Astrocyte of the spinal cord (primary cell): Measurements from ENCODE around the gene LUZP2.

Experiments
- DNase-seq: peaks from one replicate; pipeline ENCODE4 v3.0.0; 2011; ENCODE audit warnings: low read depth, low spot score
- H3K4me3 ChIP-seq: 2 replicates; pipeline ENCODE4 v1.5.1; 2011; ENCODE audit warnings: low read depth, mild to moderate bottlenecking, low read length, moderate library complexity
- CTCF ChIP-seq: IDR thresholded peaks from 2 replicates; pipeline ENCODE4 v1.5.1; 2012; ENCODE audit warnings: low read depth, mild to moderate bottlenecking, low read length, inconsistent platforms
- in situ Hi-C: cut with HindIII; loops from 2 replicates; pipeline ENCODE4 v1.10.0; 2017; ENCODE audit warnings: low sequenced_read_pairs

The LUZP2 gene

GRCh38 chr11:24734742-24735237, 237.9 kb downstream of the LUZP2 start:
- H3K4me3 ChIP-seq, result no peak overlapping the region
- TF ChIP-seq CTCF, result no peak
- DNase-seq, result no peak
- in situ Hi-C loops, result no loop called here

GRCh38 chr11:24738972-24739371, 242.1 kb downstream of the LUZP2 start:
- TF ChIP-seq CTCF, result no peak
- in situ Hi-C loops, result no loop called here
- DNase-seq, result no peak
- H3K4me3 ChIP-seq, result no peak overlapping the region

GRCh38 chr11:24739637-24740036, 242.8 kb downstream of the LUZP2 start:
- no peak for TF ChIP-seq CTCF
- DNase-seq, result no peak
- in situ Hi-C loops, result no loop called here

GRCh38 chr11:24747275-24748251, 250.7 kb downstream of the LUZP2 start:
- no peak overlapping the region for H3K4me3 ChIP-seq
- TF ChIP-seq CTCF, result no peak
- in situ Hi-C loops, result no loop called here
- DNase-seq, result no peak

More at GRCh38 chr11:24739637-24740036, 242.8 kb downstream of the LUZP2 start:
- no peak overlapping the region for H3K4me3 ChIP-seq

- no peak for TF ChIP-seq CTCF
- DNase-seq, result no peak
- no peak overlapping the region for H3K4me3 ChIP-seq
- in situ Hi-C loops, result no loop called here
These were observed 251.4 kb downstream of the LUZP2 start for GRCh38 chr11:24748261-24748660.

GRCh38 chr11:24754406-24754805, 257.6 kb downstream of the LUZP2 start:
- TF ChIP-seq CTCF, result no peak
- in situ Hi-C loops, result no loop called here
- no peak for DNase-seq
- H3K4me3 ChIP-seq, result no peak overlapping the region
